Stomach (tissue), 9 donors: Measurements from ENCODE around the gene PSMB11. TPM values are rescaled to one million over a fixed set of nuclear protein-coding genes. Genes with fewer than 3 reads are reported as not detected.
A peak's percentile ranks its signal among the peaks of the same experiment; 100 is the strongest.

ENCODE experiments used
- DNase-seq, 2 donors: peaks; one replicate each; pipeline versions ENCODE4 v3.0.0 to v3.0.0-alpha.2; 2013 to 2019
- H3K27ac ChIP-seq, 5 donors: fragments of 200-600 bp in 4 of 5; sonication (generic) in 4 of 5; one replicate each; pipeline ENCODE4 v1.5.1; 2013 to 2019; ENCODE audit warnings: mild to moderate bottlenecking in 1 of 5, moderate library complexity in 1 of 5
- H3K27me3 ChIP-seq, 3 donors: fragments of 200-600 bp; sonication (generic); one replicate each; pipeline ENCODE4 v1.5.1; 2017 to 2019; ENCODE audit warnings: mixed run types in 1 of 3
- H3K36me3 ChIP-seq, 4 donors: fragments of 200-600 bp; sonication (generic); 1 replicate in 3 of 4; 2 replicates in 1 of 4; pipeline ENCODE4 v1.5.1; 2016 to 2019
- H3K4me1 ChIP-seq, 4 donors: fragments of 200-600 bp; sonication (generic); one replicate each; pipeline ENCODE4 v1.5.1; 2016 to 2019
- H3K4me3 ChIP-seq, 4 donors: fragments of 200-600 bp; sonication (generic) in 3 of 4; one replicate each; pipeline ENCODE4 v1.5.1; 2016 to 2019; ENCODE audit warnings: mild to moderate bottlenecking in 1 of 4
- H3K9me3 ChIP-seq, 4 donors: fragments of 200-600 bp; sonication (generic); one replicate each; pipeline ENCODE4 v1.5.1; 2016 to 2019
- CTCF ChIP-seq, 7 experiments: fragments of 450-650 bp in 4 of 7; fragments of 200-600 bp in 3 of 7; sonication (generic) in 3 of 7; IDR thresholded peaks; one replicate each; pipeline ENCODE4 v1.5.1; 2016 to 2019; ENCODE audit warnings: antibody characterized with exemption in 7 of 7, control low read depth in 2 of 7, mild to moderate bottlenecking in 1 of 7
- EP300 ChIP-seq: sonication (generic); formaldehyde crosslinking; IDR thresholded peaks from one replicate; pipeline ENCODE4 v1.6.1; 2017; ENCODE audit warnings: antibody characterized with exemption
- POLR2A ChIP-seq, 4 donors: fragments of 450-650 bp; IDR thresholded peaks; one replicate each; pipeline ENCODE4 v1.6.1; 2016; ENCODE audit warnings: antibody characterized with exemption in 4 of 4, control low read depth in 2 of 4, mild to moderate bottlenecking in 1 of 4, moderate library complexity in 1 of 4
- POLR2AphosphoS5 ChIP-seq, 3 donors: sonication (generic); formaldehyde crosslinking; IDR thresholded peaks; one replicate each; pipeline ENCODE4 v1.6.1; 2016; ENCODE audit warnings: antibody characterized with exemption in 3 of 3
- WGBS, 5 donors: extraction: QIAGEN DNeasy Blood & Tissue Kit in 3 of 5; methylation state at CpG; one replicate each; pipeline versions ENCODE4 v1.1.5 to v1.1.7; 2013 to 2018; 5-methylcytosine and 5-hydroxymethylcytosine counted together
- intact Hi-C: fragments of 100-400 bp; cut with DNase I; formaldehyde crosslinking; loops from one replicate; pipeline ENCODE4 v1.15.1; 2023; ENCODE audit warnings: low total_unique reads
- polyA plus RNA-seq, 3 donors: library from polyadenylated mRNA; stranded (reverse); fragments of 200-250 nt; gene quantifications; one replicate each; pipeline ENCODE4 v1.2.3, GENCODE V29; 2013
- total RNA-seq, 5 donors: library from RNA; depleted of rRNA; stranded (reverse); fragments of >200 nt; gene quantifications; one replicate each; pipeline versions ENCODE4 v1.1.0 to v1.2.3, GENCODE V29; 2014 to 2016
- donor health status: healthy with polysubstance abuse.
- donor health status: Bipolar disorder and iron deficiency.
- donor health status: healthy.

Gene PSMB11
- total and polyA plus RNA-seq, 8 donors: not detected

GRCh38 chr14:23028799-23029198 lies 13.2 kb upstream of the PSMB11 start:
- 54 to 79% (median 71%) methylated on average over 2 of the region's 2 CpGs for WGBS, 5 donors
- intact Hi-C loops: no loop called here
- no peak overlapping the region for H3K4me3 ChIP-seq
- no peak overlapping the region for H3K27ac ChIP-seq
- peaks cover 5 to 41% (median 21%) of the 10 kb centered on the region in 4 donors for H3K4me1 ChIP-seq
- no peak for TF ChIP-seq EP300
- TF ChIP-seq POLR2A (IDR thresholded peaks at IDR 0.05): no peak
- TF ChIP-seq POLR2AphosphoS5 (IDR thresholded peaks at IDR 0.05): no peak
- no peak for TF ChIP-seq CTCF (IDR thresholded peaks at IDR 0.05)
- no peaks in the 10 kb centered on the region for H3K27me3 ChIP-seq
- peaks cover 45 to 97% (median 93%) of the 10 kb centered on the region in 4 donors for H3K36me3 ChIP-seq
- H3K9me3 ChIP-seq: no peaks in the 10 kb centered on the region
- no peak for DNase-seq

- no peak overlapping the region for H3K4me3 ChIP-seq
- WGBS, 5 donors: 96 to 99% (median 97%) methylated on average over 4 of the region's 4 CpGs
- H3K27me3 ChIP-seq: no peaks in the 10 kb centered on the region
- peaks cover 35 to 76% (median 74%) of the 10 kb centered on the region in 4 donors for H3K36me3 ChIP-seq
- peaks cover 7 to 49% (median 29%) of the 10 kb centered on the region in 4 donors for H3K4me1 ChIP-seq
- DNase-seq: no peak
- H3K9me3 ChIP-seq: no peaks in the 10 kb centered on the region
- no peak overlapping the region for H3K27ac ChIP-seq
- TF ChIP-seq EP300: no peak
- no peak for TF ChIP-seq POLR2A (IDR thresholded peaks at IDR 0.05)
- no peak for TF ChIP-seq POLR2AphosphoS5 (IDR thresholded peaks at IDR 0.05)
- no peak for TF ChIP-seq CTCF (IDR thresholded peaks at IDR 0.05)
- intact Hi-C loops: no loop called here
These were observed 11.1 kb upstream of the PSMB11 start for GRCh38 chr14:23030936-23031335.

- peak overlapping the region in 3 of 4 donors; percentile 57 to 79 (median 72) for H3K4me3 ChIP-seq
- no peak for DNase-seq
- H3K27me3 ChIP-seq: no peaks in the 10 kb centered on the region
- H3K4me1 ChIP-seq: peaks cover 7 to 43% (median 26%) of the 10 kb centered on the region in 4 donors
- no peaks in the 10 kb centered on the region for H3K9me3 ChIP-seq
- intact Hi-C loops: no loop called here
- WGBS, 5 donors: 90 to 94% (median 92%) methylated on average over 10 of the region's 10 CpGs
- peaks cover 30 to 52% (median 51%) of the 10 kb centered on the region in 4 donors for H3K36me3 ChIP-seq
- TF ChIP-seq POLR2A (IDR thresholded peaks at IDR 0.05) (no peak), CTCF (IDR thresholded peaks at IDR 0.05) (no peak), EP300 (no peak), POLR2AphosphoS5 (IDR thresholded peaks at IDR 0.05) (no peak)
- H3K27ac ChIP-seq: no peak overlapping the region
These were observed 8.7 kb upstream of the PSMB11 start for GRCh38 chr14:23033251-23033727.

- 35 to 39% (median 37%) methylated on average over 17 of the region's 17 CpGs for WGBS, 5 donors
- intact Hi-C loops: no loop called here
- H3K9me3 ChIP-seq: no peaks in the 10 kb centered on the region
- no peak for DNase-seq
- no peak for TF ChIP-seq POLR2A (IDR thresholded peaks at IDR 0.05)
- TF ChIP-seq POLR2AphosphoS5 (IDR thresholded peaks at IDR 0.05): no peak
- TF ChIP-seq CTCF (IDR thresholded peaks at IDR 0.05): no peak
- TF ChIP-seq EP300: no peak
- H3K27me3 ChIP-seq: no peaks in the 10 kb centered on the region
- peaks cover 30 to 46% (median 45%) of the 10 kb centered on the region in 4 donors for H3K36me3 ChIP-seq
- H3K27ac ChIP-seq: peak overlapping the region; percentile 80 to 94 (median 91)
- H3K4me1 ChIP-seq: peaks cover 7 to 36% (median 23%) of the 10 kb centered on the region in 4 donors
- H3K4me3 ChIP-seq: peak overlapping the region; percentile 57 to 83 (median 76)
These were observed 8.1 kb upstream of the PSMB11 start for GRCh38 chr14:23033801-23034497.
